ENCODE data around the gene LCP1. TPM values are rescaled to one million over a fixed set of nuclear protein-coding genes. Genes with fewer than 3 reads are reported as not detected.
A peak's percentile ranks its signal among the peaks of the same experiment; 100 is the strongest.

LCP1 gene
- total RNA-seq, 1 experiment from 2014 or later: 54.6 TPM

- H3K9me3 Mint-ChIP-seq (ENCODE audit: low read depth, unreplicated experiment): no peaks in the 10 kb centered on the region
- TF ChIP-seq, protein P1, sequence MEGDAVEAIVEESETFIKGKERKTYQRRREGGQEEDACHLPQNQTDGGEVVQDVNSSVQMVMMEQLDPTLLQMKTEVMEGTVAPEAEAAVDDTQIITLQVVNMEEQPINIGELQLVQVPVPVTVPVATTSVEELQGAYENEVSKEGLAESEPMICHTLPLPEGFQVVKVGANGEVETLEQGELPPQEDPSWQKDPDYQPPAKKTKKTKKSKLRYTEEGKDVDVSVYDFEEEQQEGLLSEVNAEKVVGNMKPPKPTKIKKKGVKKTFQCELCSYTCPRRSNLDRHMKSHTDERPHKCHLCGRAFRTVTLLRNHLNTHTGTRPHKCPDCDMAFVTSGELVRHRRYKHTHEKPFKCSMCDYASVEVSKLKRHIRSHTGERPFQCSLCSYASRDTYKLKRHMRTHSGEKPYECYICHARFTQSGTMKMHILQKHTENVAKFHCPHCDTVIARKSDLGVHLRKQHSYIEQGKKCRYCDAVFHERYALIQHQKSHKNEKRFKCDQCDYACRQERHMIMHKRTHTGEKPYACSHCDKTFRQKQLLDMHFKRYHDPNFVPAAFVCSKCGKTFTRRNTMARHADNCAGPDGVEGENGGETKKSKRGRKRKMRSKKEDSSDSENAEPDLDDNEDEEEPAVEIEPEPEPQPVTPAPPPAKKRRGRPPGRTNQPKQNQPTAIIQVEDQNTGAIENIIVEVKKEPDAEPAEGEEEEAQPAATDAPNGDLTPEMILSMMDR (IDR thresholded peaks at IDR 0.05; ENCODE audit: unreplicated experiment): no peak
- H3K4me3 Mint-ChIP-seq (ENCODE audit: low read depth, unreplicated experiment): no peak overlapping the region
- BruUV-seq (replicated peaks): no TSS peak
- H3K27ac Mint-ChIP-seq (ENCODE audit: unreplicated experiment): no peak overlapping the region
- intact Hi-C loops (cut with micrococcal nuclease; ENCODE audit: unreplicated experiment): no loop called here
- peak; percentile 17 for DNase-seq
- H3K27me3 Mint-ChIP-seq (ENCODE audit: unreplicated experiment): no peaks in the 10 kb centered on the region
- H3K36me3 Mint-ChIP-seq (ENCODE audit: insufficient read depth, unreplicated experiment): peaks cover 11% of the 10 kb centered on the region
- CTCF ChIA-PET: no interaction called here
- H3K4me1 Mint-ChIP-seq (ENCODE audit: low read depth, unreplicated experiment): peaks cover 13% of the 10 kb centered on the region
These were observed 2.3 kb upstream of the LCP1 start for GRCh38 chr13:46184277-46184699.

GRCh38 chr13:46183018-46183946 lies 1.3 kb upstream of the LCP1 start:
- no peaks in the 10 kb centered on the region for H3K27me3 Mint-ChIP-seq (ENCODE audit: unreplicated experiment)
- no peak overlapping the region for H3K27ac Mint-ChIP-seq (ENCODE audit: unreplicated experiment)
- no peak for DNase-seq
- intact Hi-C loops (cut with micrococcal nuclease; ENCODE audit: unreplicated experiment): loop anchor here (2.0 kb wide), 1 partner anchor 24 kb away; no protein-coding TSS in a partner anchor
- H3K36me3 Mint-ChIP-seq (ENCODE audit: insufficient read depth, unreplicated experiment): peaks cover 11% of the 10 kb centered on the region
- BruUV-seq (replicated peaks): no TSS peak
- CTCF ChIA-PET: interaction anchor here (0.6 kb wide), 1 partner anchor 21 kb away, joined by 3 read pairs; no protein-coding TSS in a partner anchor
- H3K4me1 Mint-ChIP-seq (ENCODE audit: low read depth, unreplicated experiment): peaks cover 17% of the 10 kb centered on the region
- TF ChIP-seq, protein P1 (IDR thresholded peaks at IDR 0.05; ENCODE audit: unreplicated experiment): no peak
- no peak overlapping the region for H3K4me3 Mint-ChIP-seq (ENCODE audit: low read depth, unreplicated experiment)
- no peaks in the 10 kb centered on the region for H3K9me3 Mint-ChIP-seq (ENCODE audit: low read depth, unreplicated experiment)

- Mint-ChIP-seq H3K4me1 (ENCODE audit: low read depth, unreplicated experiment) (peaks cover 17% of the 10 kb centered on the region), H3K36me3 (ENCODE audit: insufficient read depth, unreplicated experiment) (peaks cover 11% of the 10 kb centered on the region), H3K27ac (ENCODE audit: unreplicated experiment) (peak overlapping the region; percentile 40), H3K27me3 (ENCODE audit: unreplicated experiment) (no peaks in the 10 kb centered on the region), H3K9me3 (ENCODE audit: low read depth, unreplicated experiment) (no peaks in the 10 kb centered on the region), H3K4me3 (ENCODE audit: low read depth, unreplicated experiment) (peak overlapping the region; percentile 55)
- intact Hi-C loops (cut with micrococcal nuclease; ENCODE audit: unreplicated experiment): loop anchor here (2.0 kb wide), 1 partner anchor 24 kb away; no protein-coding TSS in a partner anchor
- TF ChIP-seq, protein P1 (IDR thresholded peaks at IDR 0.05; ENCODE audit: unreplicated experiment): no peak
- TSS peak; percentile 98 for BruUV-seq (replicated peaks)
- peak; percentile 13 for DNase-seq
- CTCF ChIA-PET: interaction anchor here (0.6 kb wide), 1 partner anchor 22 kb away, joined by 3 read pairs; no protein-coding TSS in a partner anchor
These were observed 507 bp upstream of the LCP1 start for GRCh38 chr13:46182491-46182877.

GRCh38 chr13:46181377-46181839 lies 569 bp downstream of the LCP1 start:
- H3K4me1 Mint-ChIP-seq (ENCODE audit: low read depth, unreplicated experiment): peaks cover 17% of the 10 kb centered on the region
- no peak for DNase-seq
- no peaks in the 10 kb centered on the region for H3K9me3 Mint-ChIP-seq (ENCODE audit: low read depth, unreplicated experiment)
- BruUV-seq (replicated peaks): TSS peak; percentile 57
- H3K27ac Mint-ChIP-seq (ENCODE audit: unreplicated experiment): no peak overlapping the region
- H3K36me3 Mint-ChIP-seq (ENCODE audit: insufficient read depth, unreplicated experiment): peaks cover 11% of the 10 kb centered on the region
- peak overlapping the region; percentile 55 for H3K4me3 Mint-ChIP-seq (ENCODE audit: low read depth, unreplicated experiment)
- intact Hi-C loops (cut with micrococcal nuclease; ENCODE audit: unreplicated experiment): no loop called here
- CTCF ChIA-PET: no interaction called here
- TF ChIP-seq, protein P1 (IDR thresholded peaks at IDR 0.05; ENCODE audit: unreplicated experiment): no peak
- no peaks in the 10 kb centered on the region for H3K27me3 Mint-ChIP-seq (ENCODE audit: unreplicated experiment)
